HG03060 (cell line): ENCODE data around the gene TTLL13.

ENCODE experiments used
- ATAC-seq: cut with Tn5 transposase; IDR thresholded peaks from one replicate; pipeline ENCODE4 v1.9.1; 2021; ENCODE audit warnings: low read depth, moderate number of reproducible peaks; ENCODE audit not compliant: unreplicated experiment

TTLL13 gene

GRCh38 chr15:90214553-90215196 lies 34.7 kb upstream of the TTLL13 start:
- no peak for ATAC-seq

- ATAC-seq, result no peak
Observed at GRCh38 chr15:90217671-90218394, 31.5 kb upstream of the TTLL13 start.

DNA sequence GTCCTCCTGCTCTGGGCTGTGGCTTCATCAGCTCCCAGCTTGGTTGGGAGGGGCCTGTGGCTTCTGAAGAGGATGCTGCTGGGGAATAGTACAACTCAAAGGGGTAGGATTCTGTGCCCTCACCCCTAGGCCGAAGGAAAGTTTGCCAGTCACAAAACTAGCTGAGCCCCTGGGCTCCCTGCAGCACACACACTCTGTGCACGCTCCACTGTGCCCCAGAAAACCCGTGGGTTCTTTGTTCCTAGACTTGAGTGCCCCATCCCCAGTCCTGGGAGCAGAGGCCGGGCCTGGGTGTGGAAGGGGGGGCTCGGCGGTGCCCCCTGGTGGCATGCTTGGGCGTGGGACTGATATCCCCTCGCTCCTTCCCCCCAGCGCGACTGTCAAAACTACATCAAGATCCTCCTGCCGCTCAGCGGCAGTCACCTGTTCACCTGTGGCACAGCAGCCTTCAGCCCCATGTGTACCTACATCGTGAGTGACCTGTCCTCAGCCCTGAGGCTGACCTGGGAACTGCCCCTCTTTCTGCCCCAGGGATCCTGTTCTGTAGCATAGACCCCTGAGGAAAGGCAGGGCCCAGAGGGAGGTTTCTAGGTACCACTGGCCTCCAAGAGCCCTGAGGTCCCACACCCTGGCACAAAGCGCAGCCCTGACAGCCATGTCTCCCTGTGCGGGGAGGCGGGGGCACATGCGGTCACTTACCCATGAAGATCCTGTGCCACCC lies 29.8 kb upstream of the TTLL13 start:
- ATAC-seq, result no peak

DNA sequence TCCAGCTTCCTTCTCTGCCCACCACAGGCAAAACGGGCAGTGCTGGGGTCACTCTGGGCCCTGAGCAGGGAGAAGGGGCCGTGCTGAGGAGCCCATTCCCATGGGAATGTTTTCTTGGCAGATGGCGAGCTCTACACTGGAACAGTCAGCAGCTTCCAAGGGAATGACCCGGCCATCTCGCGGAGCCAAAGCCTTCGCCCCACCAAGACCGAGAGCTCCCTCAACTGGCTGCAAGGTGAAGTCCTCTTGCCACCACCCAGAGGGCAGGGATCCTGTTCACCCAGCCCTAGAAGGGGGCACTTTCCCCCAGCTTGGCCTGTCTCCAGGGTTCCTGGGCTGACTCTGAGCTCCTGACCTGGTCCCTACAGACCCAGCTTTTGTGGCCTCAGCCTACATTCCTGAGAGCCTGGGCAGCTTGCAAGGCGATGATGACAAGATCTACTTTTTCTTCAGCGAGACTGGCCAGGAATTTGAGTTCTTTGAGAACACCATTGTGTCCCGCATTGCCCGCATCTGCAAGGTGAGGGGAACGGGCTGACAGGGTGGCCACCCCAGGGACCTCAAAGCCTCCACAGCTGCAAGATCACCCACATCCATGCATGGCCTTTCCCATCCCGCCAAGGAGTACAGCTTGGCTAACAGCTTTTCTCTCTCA lies 28.0 kb upstream of the TTLL13 start:
- no peak for ATAC-seq

DNA sequence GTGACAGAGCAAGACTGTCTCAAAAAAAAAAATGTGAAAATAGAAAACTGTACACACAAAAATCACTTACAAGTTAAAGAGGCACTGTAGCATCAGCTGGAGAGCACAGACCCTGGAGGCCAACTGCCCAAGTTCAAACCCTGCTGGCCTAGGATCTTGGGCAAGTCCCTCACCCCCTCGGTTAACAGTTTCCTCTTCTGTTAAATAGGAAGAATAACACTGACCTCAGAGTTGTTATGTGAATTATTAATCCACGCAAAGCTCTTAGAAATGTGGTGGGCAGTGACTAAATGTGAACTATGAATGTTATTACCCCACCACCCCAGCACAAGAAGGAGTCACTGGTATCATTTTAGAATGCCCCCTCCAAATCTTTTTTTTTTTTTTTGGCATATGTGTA lies 26.8 kb upstream of the TTLL13 start:
- no peak for ATAC-seq

DNA sequence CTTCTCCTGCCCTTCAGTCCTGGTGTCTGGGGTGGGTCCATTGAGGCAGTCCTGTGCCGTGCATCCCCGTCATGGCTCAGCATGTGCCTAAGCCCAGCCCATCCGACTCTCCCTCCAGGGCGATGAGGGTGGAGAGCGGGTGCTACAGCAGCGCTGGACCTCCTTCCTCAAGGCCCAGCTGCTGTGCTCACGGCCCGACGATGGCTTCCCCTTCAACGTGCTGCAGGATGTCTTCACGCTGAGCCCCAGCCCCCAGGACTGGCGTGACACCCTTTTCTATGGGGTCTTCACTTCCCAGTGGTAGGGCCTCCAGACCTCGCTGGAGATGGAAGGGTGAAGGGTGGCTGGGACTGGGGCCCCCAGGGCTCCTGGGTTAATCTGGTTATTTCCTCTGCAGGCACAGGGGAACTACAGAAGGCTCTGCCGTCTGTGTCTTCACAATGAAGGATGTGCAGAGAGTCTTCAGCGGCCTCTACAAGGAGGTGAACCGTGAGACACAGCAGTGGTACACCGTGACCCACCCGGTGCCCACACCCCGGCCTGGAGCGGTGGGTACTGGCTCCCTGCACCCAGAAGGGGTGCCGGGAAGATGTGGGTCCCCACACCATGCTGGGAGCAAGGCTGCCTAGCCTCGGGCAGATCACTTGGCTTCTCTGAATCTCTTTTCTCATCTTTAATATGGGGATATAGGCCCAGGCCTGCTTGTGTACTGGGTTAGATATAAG lies 25.8 kb upstream of the TTLL13 start:
- ATAC-seq, result no peak

- no peak for ATAC-seq
Observed at GRCh38 chr15:90225047-90225446, 24.3 kb upstream of the TTLL13 start.

- ATAC-seq, result no peak
Observed at GRCh38 chr15:90225504-90226234, 23.7 kb upstream of the TTLL13 start.

DNA sequence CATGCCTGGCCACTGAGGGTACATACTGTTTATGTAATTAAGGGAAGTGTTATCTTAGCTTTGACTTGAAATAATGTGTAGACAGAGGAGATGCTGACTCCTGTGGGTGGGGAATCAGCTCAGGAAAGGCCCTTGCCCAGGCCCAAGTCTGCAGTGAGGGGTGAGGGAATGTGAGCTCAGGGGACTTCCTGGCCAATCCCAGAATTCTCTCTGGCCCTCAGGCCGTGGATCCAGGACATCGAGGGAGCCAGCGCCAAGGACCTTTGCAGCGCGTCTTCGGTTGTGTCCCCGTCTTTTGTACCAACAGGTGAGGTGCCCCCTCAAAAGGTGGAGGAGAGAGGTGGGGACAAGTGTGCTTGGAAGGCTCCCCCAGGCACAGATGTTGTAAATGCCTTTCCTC lies 22.0 kb upstream of the TTLL13 start:
- ATAC-seq, result no peak

- no peak for ATAC-seq
Observed at GRCh38 chr15:90227816-90228772, 21.3 kb upstream of the TTLL13 start.

DNA sequence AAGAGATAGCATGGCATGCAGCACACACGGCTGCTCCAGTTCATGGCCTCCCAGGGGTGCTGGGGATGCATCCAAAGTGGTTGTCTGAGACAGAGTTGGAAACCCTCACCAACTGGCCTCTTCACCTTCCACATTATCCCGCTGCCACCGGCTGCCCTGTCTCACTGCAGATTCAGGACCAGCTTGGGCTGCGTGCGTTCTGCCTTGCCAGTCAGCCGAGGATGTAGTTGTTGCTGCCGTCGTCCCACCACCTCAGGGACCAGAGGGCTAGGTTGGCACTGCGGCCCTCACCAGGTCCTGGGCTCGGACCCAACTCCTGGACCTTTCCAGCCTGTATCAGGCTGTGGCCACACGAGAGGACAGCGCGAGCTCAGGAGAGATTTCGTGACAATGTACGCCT lies 20.4 kb upstream of the TTLL13 start:
- no peak for ATAC-seq

GRCh38 chr15:90230071-90230494 lies 19.3 kb upstream of the TTLL13 start:
- no peak for ATAC-seq

- no peak for ATAC-seq
Observed at GRCh38 chr15:90230610-90231009, 18.7 kb upstream of the TTLL13 start.

DNA sequence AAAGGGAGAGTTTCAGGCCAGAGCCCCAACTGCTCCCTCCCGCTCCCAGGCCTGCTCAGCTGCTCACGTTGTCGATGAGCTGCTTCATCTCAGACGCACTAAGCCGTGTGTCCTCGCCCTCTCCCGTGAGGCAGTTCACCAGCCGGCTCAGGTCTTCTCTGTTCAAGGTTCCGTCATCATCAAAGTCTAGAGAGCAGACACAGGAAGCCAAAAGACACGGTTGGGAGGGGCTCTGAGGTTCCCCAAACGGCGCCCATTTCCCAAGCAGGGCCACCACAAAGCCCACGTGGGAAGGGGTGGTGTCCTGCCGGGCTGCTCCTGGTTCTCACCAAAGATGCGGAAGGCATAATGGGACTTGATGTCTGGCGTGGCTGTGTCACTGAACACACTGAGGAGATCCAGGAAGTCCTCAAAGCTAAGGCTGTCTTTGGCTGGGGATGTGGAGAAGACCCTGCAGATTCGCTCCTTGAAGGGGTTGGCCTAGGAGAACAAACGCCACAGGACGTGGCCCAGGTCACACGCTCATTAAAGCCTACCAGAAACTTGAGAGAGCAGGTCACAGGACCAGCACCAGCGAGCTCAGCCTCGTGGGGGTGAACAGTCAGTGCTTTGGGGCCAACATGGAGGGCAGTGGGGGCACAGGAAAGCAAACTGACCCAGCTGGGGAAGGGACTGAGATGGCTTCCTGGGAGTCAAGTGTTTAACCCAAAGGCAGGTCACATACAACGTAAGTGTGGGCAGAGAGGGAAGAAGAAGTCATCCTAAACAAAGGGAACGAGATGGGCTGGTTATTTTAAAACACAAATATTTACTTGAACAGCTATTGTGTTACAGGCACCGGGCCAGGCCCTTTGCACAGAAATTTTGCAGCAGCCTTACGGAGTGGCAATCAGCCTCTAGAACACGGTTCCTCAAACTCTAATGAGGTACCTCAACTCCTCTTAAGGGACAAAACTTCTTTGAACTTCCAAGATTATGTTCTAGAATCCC lies 18.0 kb upstream of the TTLL13 start:
- no peak for ATAC-seq

GRCh38 chr15:90232196-90232595 lies 17.2 kb upstream of the TTLL13 start:
- no peak for ATAC-seq

DNA sequence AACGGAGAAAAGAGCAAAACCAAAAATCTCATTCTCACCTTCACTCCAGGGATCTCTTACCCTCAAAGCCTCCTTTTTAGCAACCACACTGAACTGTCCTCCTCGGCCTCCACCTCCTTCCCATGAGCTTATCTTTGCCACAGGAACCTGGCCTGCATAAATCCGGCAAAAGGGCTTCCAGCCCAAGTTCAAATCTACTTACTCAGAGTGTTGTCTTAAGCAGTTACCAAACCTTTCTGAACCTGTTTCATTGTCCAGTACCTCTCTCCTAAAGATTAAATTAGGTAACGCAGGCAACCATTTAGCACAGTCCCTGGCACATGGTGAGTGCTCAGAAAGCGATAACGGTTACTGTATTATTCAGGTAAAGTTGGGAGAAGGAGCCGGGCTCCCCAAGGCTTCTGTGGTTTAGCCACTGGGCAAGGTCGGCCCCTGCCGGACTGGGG lies 16.4 kb upstream of the TTLL13 start:
- no peak for ATAC-seq

DNA sequence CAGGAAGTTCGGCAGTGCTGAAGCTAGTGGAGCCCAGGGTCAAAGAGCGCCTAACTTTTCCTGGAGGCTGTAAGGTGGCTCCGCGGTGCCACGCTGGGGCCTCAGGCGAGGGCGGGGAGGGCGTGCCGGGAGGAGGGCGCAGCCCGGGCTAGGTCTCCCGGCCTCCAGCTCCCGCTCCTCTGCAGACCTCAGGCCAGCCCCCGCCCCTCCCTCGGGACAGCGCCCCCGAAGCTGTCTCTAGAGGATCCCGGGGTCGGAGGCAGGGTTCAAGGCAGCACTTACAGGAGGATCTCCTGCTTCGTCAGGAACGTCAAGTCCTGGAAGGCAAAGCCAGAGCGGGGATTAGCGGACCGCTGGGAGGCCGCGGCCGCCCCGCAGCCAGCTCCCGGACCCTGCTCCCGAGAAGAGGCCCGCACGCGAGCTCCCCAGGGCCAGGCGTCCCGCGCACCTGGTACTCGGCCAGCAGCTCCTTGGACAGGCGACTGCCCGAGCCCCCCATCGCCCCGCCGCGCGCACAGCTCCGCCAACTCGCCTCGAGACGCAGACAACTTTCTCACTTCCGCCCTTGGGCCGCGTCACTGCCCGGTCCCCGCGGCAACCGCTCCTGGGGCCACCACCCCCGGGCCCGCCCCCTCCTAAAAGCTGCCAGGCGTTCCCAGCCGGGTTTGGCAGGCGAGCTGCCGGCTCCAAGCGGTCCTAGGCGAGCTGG lies 15.8 kb upstream of the TTLL13 start, which contains the start of gene CIB1:
CIB1 (minus strand) TSS at position 555 of the 709 bp plus-strand sequence; CDS start at position 499, 56 bp downstream.
- ATAC-seq, result peak; percentile 63
